Inferior parietal cortex (tissue), 1 donor: ENCODE data around the gene OXT.

Experiments
- DNase-seq: peaks from one replicate; pipeline ENCODE4 v3.0.0-alpha.2; 2016; ENCODE audit errors: extremely low spot score

Gene OXT

GRCh38 chr20:3109350-3110302 lies 38.2 kb downstream of the OXT start:
- no peak for DNase-seq

DNA sequence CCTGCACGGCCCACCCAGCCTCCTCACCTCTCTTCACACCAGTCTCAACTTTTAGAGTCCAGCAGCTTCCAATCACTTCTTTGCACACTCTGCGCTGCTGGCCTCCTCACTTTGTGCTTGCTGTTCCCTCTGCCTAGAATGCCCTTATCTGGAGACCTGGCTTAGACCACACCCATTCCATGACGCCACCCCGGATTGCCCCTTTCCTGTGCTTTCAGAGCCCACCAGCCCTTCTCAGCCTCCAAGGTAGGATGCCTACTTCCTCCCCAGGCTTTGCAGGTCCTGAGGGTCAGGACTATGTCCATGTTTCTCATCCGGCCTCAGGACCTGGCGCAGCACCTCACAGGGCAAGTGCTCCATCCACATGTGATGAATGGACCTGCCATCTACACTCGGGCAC lies 40.1 kb downstream of the OXT start:
- no peak for DNase-seq

GRCh38 chr20:3111995-3112394 lies 40.6 kb downstream of the OXT start:
- DNase-seq: no peak

DNA sequence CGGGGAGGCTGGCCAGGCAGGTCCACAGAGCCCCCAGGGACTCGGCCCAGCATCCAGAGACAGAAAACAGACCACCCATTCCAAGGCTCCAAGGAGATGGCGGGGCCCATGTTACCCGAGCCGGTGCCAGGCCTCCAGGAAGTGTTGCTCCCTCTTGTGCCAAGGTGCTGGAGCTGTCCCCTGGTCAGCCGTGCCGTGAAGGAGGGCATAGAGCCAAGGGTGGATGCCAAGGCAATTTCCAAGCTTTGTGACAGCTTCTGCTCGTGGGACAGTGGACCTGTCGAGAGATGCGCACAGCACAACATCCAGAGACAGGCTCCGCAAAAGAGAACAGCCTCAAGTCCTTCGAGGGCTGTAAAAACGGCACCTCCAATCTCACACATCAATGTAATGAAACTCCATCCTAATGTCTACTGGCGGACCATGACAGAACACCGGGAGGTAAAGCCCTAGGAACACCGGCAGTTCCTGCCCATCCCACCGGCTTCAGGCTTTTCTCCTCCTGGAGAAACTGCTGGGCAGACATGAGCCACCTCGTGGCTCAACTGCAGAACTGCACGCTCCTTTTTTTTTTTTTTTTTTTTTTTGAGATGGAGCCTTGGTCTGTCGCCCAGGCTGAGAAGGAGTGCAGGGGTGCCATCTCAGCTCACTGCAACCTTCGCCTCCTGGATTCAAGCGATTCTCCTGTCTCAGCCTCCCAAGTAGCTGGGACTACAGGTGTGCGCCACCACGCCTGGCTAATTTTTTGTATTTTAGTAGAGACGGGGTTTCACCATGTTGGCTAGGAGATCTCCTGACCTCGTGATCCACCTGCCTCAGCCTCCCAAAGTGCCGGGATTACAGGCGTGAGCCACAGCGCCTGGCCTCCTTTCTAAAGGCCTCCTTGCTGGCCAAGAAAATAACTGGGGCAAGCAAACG lies 44.0 kb downstream of the OXT start:
- DNase-seq: peak; percentile 73

DNA sequence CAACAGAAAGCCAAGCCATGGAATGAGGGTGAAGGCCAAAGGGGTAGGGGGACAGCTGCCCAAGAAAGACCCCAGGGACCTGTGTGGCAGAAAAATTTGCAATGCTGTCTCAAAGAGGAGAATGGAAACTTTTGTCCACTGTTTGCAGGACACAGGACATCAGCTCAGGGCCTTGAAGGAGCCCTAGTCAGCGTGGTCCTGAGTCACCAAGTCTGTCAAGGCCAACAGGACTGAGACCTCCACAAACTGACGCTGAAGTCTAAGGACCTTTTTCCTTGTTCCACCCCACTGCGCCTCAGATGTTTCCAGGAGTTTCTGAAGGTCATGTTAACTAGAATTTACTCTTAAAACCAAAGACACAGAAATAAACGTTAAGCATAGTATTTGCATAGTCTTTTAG lies 44.9 kb downstream of the OXT start:
- DNase-seq: no peak

- peak; percentile 69 for DNase-seq
Observed at GRCh38 chr20:3117839-3118379, 46.5 kb downstream of the OXT start.

DNA sequence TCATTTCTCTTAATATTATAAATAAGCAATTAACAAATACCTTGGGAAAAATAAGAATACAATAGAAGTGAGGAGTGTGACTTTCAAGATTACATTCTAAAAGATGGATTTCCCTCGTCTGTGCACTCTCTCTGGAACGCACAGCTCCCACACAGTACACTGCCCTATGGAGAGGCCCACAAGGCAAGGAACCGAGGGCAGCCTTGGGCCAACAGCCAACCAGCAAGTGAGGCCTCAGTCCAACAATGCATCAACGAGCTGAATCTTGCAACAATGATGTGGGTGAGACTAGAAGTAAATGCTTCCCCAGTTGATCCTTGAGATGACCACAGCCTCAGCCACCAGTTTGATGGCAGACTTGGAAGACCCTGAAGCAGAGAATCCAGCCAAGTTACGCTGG lies 47.6 kb downstream of the OXT start:
- no peak for DNase-seq

DNA sequence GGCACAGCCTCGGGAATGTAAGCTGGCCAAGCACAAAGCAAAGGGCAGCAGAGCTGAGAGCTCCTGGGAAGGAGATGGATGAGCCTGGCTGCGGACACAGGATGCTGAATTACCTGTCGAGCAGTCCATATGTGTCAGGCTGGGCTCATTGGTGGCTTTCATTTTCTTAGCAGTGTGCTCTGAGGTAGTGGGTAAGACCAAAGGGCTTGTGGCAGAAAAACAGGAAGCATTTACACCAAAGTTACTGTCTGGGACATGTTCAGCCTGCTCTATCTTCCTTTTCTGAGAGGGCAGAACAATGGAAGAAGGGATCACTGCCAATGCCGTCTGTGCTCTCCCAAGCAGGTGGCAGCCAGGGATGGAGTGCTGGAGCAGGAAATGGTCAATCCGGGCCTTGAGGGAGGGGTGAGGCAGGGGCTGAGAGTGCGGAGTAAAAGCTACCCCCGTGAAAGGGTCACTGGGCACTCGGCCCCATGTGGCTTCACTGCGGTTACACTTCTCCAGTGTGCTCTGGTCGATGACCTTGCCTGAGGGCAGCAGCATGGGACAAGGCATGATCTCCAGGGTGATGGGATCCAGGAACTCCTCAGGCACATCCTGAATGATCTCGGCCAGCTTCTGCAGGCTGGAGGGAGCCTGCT lies 50.0 kb downstream of the OXT start:
- no peak for DNase-seq
